Natural killer cell (primary cell): ENCODE measurements around the gene FBXO42. TPM values are rescaled to one million over a fixed set of nuclear protein-coding genes. Genes with fewer than 3 reads are reported as not detected.
"Not testable (repeated sequence)": the region's sequence is repeated elsewhere in the genome, so short reads cannot be mapped to it uniquely, and the experiment has no call there.

Source experiments
- ATAC-seq, 3 donors: fragments of 150-1000 bp in 2 of 3; fragments of 200-7000 bp in 1 of 3; cut with Tn5 transposase; 1 replicate in 1 of 3; 2 replicates in 2 of 3; pipeline ENCODE4 v1.10.0; 2021; ENCODE audit warnings: mild to moderate bottlenecking in 2 of 3, moderate library complexity in 2 of 3
- DNase-seq, 2 donors: peaks; one replicate each; pipeline versions ENCODE4 v3.0.0 to v3.0.0-alpha.2; 2013 to 2021; ENCODE audit warnings: mixed read lengths in 1 of 2
- H3K27ac ChIP-seq: one replicate; pipeline ENCODE4 v1.5.1; 2013; ENCODE audit warnings: mild to moderate bottlenecking, low read length
- H3K27me3 ChIP-seq: one replicate; pipeline ENCODE4 v1.6.1; 2013; ENCODE audit warnings: low read length; ENCODE audit not compliant: control insufficient read depth, insufficient read depth
- H3K36me3 ChIP-seq: one replicate; pipeline ENCODE4 v1.6.1; 2013; ENCODE audit warnings: low read length; ENCODE audit not compliant: control insufficient read depth, insufficient read depth
- H3K4me1 ChIP-seq: one replicate; pipeline ENCODE4 v1.6.1; 2013; ENCODE audit warnings: low read length; ENCODE audit not compliant: control insufficient read depth, insufficient read depth
- H3K4me3 ChIP-seq: one replicate; pipeline ENCODE4 v1.5.1; 2013; ENCODE audit warnings: low read length
- H3K9me3 ChIP-seq: one replicate; pipeline ENCODE4 v1.6.1; 2013; ENCODE audit warnings: low read length; ENCODE audit not compliant: control insufficient read depth, insufficient read depth
- H3K27ac Mint-ChIP-seq, 2 donors: one replicate each; pipeline ENCODE4 v1.8.0; 2022; ENCODE audit warnings: mild to moderate bottlenecking in 2 of 2, mixed read lengths in 2 of 2, moderate library complexity in 1 of 2
- H3K27me3 Mint-ChIP-seq, 2 donors: one replicate each; pipeline ENCODE4 v1.8.0; 2022; ENCODE audit warnings: low read depth in 2 of 2, mixed read lengths in 2 of 2
- H3K36me3 Mint-ChIP-seq: one replicate; pipeline ENCODE4 v1.8.0; 2022; ENCODE audit warnings: mixed read lengths
- H3K4me1 Mint-ChIP-seq, 2 donors: one replicate each; pipeline ENCODE4 v1.8.0; 2022; ENCODE audit warnings: mixed read lengths in 2 of 2
- H3K4me3 Mint-ChIP-seq: one replicate; pipeline ENCODE4 v1.8.0; 2022; ENCODE audit warnings: mild to moderate bottlenecking, moderate library complexity, mixed read lengths
- H3K9me3 Mint-ChIP-seq, 2 donors: one replicate each; pipeline ENCODE4 v1.8.0; 2022; ENCODE audit warnings: mixed read lengths in 2 of 2
- CTCF ChIP-seq: fragments of 200-600 bp; IDR thresholded peaks from one replicate; pipeline ENCODE4 v1.8.0; 2022; ENCODE audit warnings: antibody characterized with exemption
- WGBS: methylation state at CpG from one replicate; pipeline ENCODE4 v1.1.7; 2013; ENCODE audit warnings: missing lambda C conversion rate; ENCODE audit not compliant: insufficient coverage; 5-methylcytosine and 5-hydroxymethylcytosine counted together
- intact Hi-C: fragments of 100-400 bp; cut with micrococcal nuclease; formaldehyde crosslinking; loops from one replicate; pipeline ENCODE4 v1.14.2; 2022
- total RNA-seq, 4 donors: library from RNA; stranded (reverse); fragments of 120-200 nt in 1 of 4; gene quantifications; one replicate each; pipeline versions ENCODE4 v1.2.3 to v1.2.4, GENCODE V29; 2013 to 2022

FBXO42 gene
- total RNA-seq, 3 donors from 2014 or later (not counting 1 experiment from before 2014, with no cell fraction given), result 19.5 to 24.5 (median 24.1) TPM

GRCh38 chr1:16246961-16247360 lies 105.3 kb downstream of the FBXO42 start:
- H3K27me3 Mint-ChIP-seq, result no peaks in the 10 kb centered on the region
- H3K4me1 Mint-ChIP-seq, result peaks cover 11 to 21% of the 10 kb centered on the region in 2 donors
- intact Hi-C loops, result no loop called here
- no peak for ATAC-seq
- no peak for DNase-seq
- peak overlapping the region in 1 of 2 donors; percentile 26 for H3K27ac Mint-ChIP-seq
- TF ChIP-seq CTCF, result no peak
- Histone ChIP-seq H3K27me3 (no peaks in the 10 kb centered on the region), H3K4me1 (peaks cover 9% of the 10 kb centered on the region), H3K27ac (no peak overlapping the region), H3K36me3 (peaks cover 20% of the 10 kb centered on the region), H3K4me3 (no peak overlapping the region), H3K9me3 (no peaks in the 10 kb centered on the region)
- WGBS, result 87% methylated on average over 5 of the region's 5 CpGs
- H3K9me3 Mint-ChIP-seq, result no peaks in the 10 kb centered on the region
- no peaks in the 10 kb centered on the region for H3K36me3 Mint-ChIP-seq
- H3K4me3 Mint-ChIP-seq, result no peak overlapping the region

DNA sequence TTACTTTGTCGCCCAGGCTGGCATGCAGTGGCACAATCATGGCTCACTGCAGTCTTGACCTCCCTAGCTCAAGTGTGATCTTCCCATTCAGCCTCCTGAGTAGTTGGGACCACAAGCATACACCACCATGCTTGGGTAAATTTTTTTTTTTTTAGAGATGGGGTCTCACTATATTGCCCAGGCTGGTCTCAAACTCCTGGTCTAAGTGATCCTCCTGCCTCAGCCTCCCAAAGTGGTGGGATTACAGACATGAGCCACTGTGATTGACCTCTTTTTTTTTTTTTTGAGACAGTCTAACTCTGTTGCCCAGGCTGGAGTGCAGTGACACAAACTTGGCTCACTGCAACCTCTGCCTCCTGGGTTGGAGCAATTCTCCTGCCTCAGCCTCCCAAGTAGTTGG lies 106.0 kb downstream of the FBXO42 start:
- 100% methylated on average over 1 of the region's 1 CpG for WGBS
- H3K4me1 ChIP-seq, H3K9me3 ChIP-seq, H3K27ac Mint-ChIP-seq, ATAC-seq, H3K4me3 ChIP-seq, DNase-seq, H3K9me3 Mint-ChIP-seq, H3K4me3 Mint-ChIP-seq, H3K36me3 Mint-ChIP-seq, intact Hi-C loops, H3K27me3 Mint-ChIP-seq, H3K27ac ChIP-seq, H3K27me3 ChIP-seq: not testable (repeated sequence)
- peaks cover 11 to 21% of the 10 kb centered on the region in 2 donors for H3K4me1 Mint-ChIP-seq
- peaks cover 12% of the 10 kb centered on the region for H3K36me3 ChIP-seq

- H3K27ac Mint-ChIP-seq, result no peak overlapping the region
- TF ChIP-seq CTCF, result no peak
Measured at GRCh38 chr1:16245476-16246196, 106.6 kb downstream of the FBXO42 start.

GRCh38 chr1:16244650-16245285 lies 107.5 kb downstream of the FBXO42 start:
- Mint-ChIP-seq H3K4me1 (peaks cover 10 to 19% of the 10 kb centered on the region in 2 donors), H3K27ac (no peak overlapping the region)
- no peak for TF ChIP-seq CTCF

More at GRCh38 chr1:16245476-16246196, 106.6 kb downstream of the FBXO42 start:
- Histone ChIP-seq H3K4me3 (no peak overlapping the region), H3K4me1 (peaks cover 9% of the 10 kb centered on the region), H3K9me3 (no peaks in the 10 kb centered on the region), H3K36me3 (peaks cover 6% of the 10 kb centered on the region), H3K27ac (no peak overlapping the region), H3K27me3 (no peaks in the 10 kb centered on the region)
- H3K36me3 Mint-ChIP-seq, result no peaks in the 10 kb centered on the region
- DNase-seq, result no peak
- H3K27me3 Mint-ChIP-seq, result no peaks in the 10 kb centered on the region
- H3K9me3 Mint-ChIP-seq, result no peaks in the 10 kb centered on the region
- H3K4me1 Mint-ChIP-seq, result peaks cover 11 to 21% of the 10 kb centered on the region in 2 donors
- 97% methylated on average over 6 of the region's 9 CpGs for WGBS
- no peak for ATAC-seq
- no peak overlapping the region for H3K4me3 Mint-ChIP-seq
- intact Hi-C loops, result loop anchor here (2.0 kb wide), 1 partner anchor 237 kb away; no protein-coding TSS in a partner anchor

More at GRCh38 chr1:16244650-16245285, 107.5 kb downstream of the FBXO42 start:
- ATAC-seq (no peak), DNase-seq (no peak)
- Histone ChIP-seq H3K9me3 (no peaks in the 10 kb centered on the region), H3K4me1 (peaks cover 9% of the 10 kb centered on the region), H3K27me3 (no peaks in the 10 kb centered on the region), H3K4me3 (no peak overlapping the region), H3K36me3 (peaks cover 5% of the 10 kb centered on the region), H3K27ac (no peak overlapping the region)
- H3K27me3 Mint-ChIP-seq, result no peaks in the 10 kb centered on the region
- 91% methylated on average over 7 of the region's 8 CpGs for WGBS
- no peak overlapping the region for H3K4me3 Mint-ChIP-seq
- H3K9me3 Mint-ChIP-seq, result no peaks in the 10 kb centered on the region
- no peaks in the 10 kb centered on the region for H3K36me3 Mint-ChIP-seq
- intact Hi-C loops, result loop anchor here (1.0 to 2.0 kb wide), 3 partner anchors 57 to 236 kb away; no protein-coding TSS in a partner anchor
